PC-3 (cell line): ENCODE measurements around the gene DGKE.

Experiments used
- EZH2 ChIP-seq: fragments of 300-600 bp; sonication (generic); IDR thresholded peaks from one replicate; pipeline ENCODE4 v1.6.1; 2017; ENCODE audit warnings: antibody characterized with exemption, mild to moderate bottlenecking, low read length; ENCODE audit not compliant: unreplicated experiment
- EZH2phosphoT487 ChIP-seq: fragments of 300-600 bp; sonication (generic); IDR thresholded peaks from 2 replicates; pipeline ENCODE4 v1.6.1; 2018; ENCODE audit warnings: mild to moderate bottlenecking, antibody characterized with exemption, low read length, borderline replicate concordance
- TF ChIP-seq, protein P1 (sequence below): fragments of 300-600 bp; sonication (generic); conservative IDR thresholded peaks from 2 replicates; pipeline ENCODE4 v1.5.1; 2017; ENCODE audit warnings: antibody characterized with exemption, low read depth, mild to moderate bottlenecking, low read length

GRCh38 chr17:56819431-56820145, 14.4 kb upstream of the DGKE start:
- TF ChIP-seq, protein P1, sequence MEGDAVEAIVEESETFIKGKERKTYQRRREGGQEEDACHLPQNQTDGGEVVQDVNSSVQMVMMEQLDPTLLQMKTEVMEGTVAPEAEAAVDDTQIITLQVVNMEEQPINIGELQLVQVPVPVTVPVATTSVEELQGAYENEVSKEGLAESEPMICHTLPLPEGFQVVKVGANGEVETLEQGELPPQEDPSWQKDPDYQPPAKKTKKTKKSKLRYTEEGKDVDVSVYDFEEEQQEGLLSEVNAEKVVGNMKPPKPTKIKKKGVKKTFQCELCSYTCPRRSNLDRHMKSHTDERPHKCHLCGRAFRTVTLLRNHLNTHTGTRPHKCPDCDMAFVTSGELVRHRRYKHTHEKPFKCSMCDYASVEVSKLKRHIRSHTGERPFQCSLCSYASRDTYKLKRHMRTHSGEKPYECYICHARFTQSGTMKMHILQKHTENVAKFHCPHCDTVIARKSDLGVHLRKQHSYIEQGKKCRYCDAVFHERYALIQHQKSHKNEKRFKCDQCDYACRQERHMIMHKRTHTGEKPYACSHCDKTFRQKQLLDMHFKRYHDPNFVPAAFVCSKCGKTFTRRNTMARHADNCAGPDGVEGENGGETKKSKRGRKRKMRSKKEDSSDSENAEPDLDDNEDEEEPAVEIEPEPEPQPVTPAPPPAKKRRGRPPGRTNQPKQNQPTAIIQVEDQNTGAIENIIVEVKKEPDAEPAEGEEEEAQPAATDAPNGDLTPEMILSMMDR = peak; percentile 92
- TF ChIP-seq EZH2 = no peak
- no peak for TF ChIP-seq EZH2phosphoT487
